Glutamatergic neuron (in vitro differentiated cells): Measurements from ENCODE around the gene TIGD3. TPM values are rescaled to one million over a fixed set of nuclear protein-coding genes. Genes with fewer than 3 reads are reported as not detected.
A peak's percentile ranks its signal among the peaks of the same experiment; 100 is the strongest.
"Not testable (repeated sequence)": the region's sequence is repeated elsewhere in the genome, so short reads cannot be mapped to it uniquely, and the experiment has no call there.

ENCODE experiments used
- DNase-seq: peaks from one replicate; pipeline ENCODE4 v3.0.0; 2022
- H3K27ac Mint-ChIP-seq: one replicate; pipeline ENCODE4 v1.8.0; 2020; ENCODE audit warnings: mild to moderate bottlenecking, mixed read lengths, inconsistent platforms; ENCODE audit not compliant: unreplicated experiment
- H3K27me3 Mint-ChIP-seq: one replicate; pipeline ENCODE4 v1.8.0; 2020; ENCODE audit warnings: mild to moderate bottlenecking, moderate library complexity, mixed read lengths, inconsistent platforms; ENCODE audit not compliant: unreplicated experiment
- H3K36me3 Mint-ChIP-seq: one replicate; pipeline ENCODE4 v1.8.0; 2020; ENCODE audit warnings: mild to moderate bottlenecking, mixed read lengths, inconsistent platforms; ENCODE audit not compliant: unreplicated experiment
- H3K4me1 Mint-ChIP-seq: one replicate; pipeline ENCODE4 v1.8.0; 2020; ENCODE audit warnings: mild to moderate bottlenecking, low read depth, mixed read lengths, inconsistent platforms; ENCODE audit not compliant: unreplicated experiment
- H3K4me3 Mint-ChIP-seq: one replicate; pipeline ENCODE4 v1.8.0; 2020; ENCODE audit warnings: mild to moderate bottlenecking, mixed read lengths, inconsistent platforms; ENCODE audit not compliant: unreplicated experiment
- H3K9me3 Mint-ChIP-seq: one replicate; pipeline ENCODE4 v1.8.0; 2020; ENCODE audit warnings: mild to moderate bottlenecking, moderate library complexity, mixed read lengths, inconsistent platforms; ENCODE audit not compliant: unreplicated experiment
- total RNA-seq: library from RNA; stranded (reverse); fragmentation: NEBNext Ultra II Directional; extraction: Animal tissue kit (Norgen Biotek cat#: 25700); gene quantifications from one replicate; pipeline ENCODE4 v1.2.1, GENCODE V29; 2021; ENCODE audit not compliant: unreplicated experiment
- TF ChIP-seq, protein P1 (sequence below): fragments of 200-600 bp; sonication (generic); IDR thresholded peaks from one replicate; pipeline ENCODE4 v1.5.0; 2021; ENCODE audit not compliant: partially characterized antibody, unreplicated experiment

TIGD3 gene
- total RNA-seq, 1 donor from 2014 or later, result 3.8 TPM

GRCh38 chr11:65327021-65327420 is 27.5 kb upstream of the TIGD3 start:
- no peak overlapping the region for H3K4me3 Mint-ChIP-seq
- TF ChIP-seq, protein P1, sequence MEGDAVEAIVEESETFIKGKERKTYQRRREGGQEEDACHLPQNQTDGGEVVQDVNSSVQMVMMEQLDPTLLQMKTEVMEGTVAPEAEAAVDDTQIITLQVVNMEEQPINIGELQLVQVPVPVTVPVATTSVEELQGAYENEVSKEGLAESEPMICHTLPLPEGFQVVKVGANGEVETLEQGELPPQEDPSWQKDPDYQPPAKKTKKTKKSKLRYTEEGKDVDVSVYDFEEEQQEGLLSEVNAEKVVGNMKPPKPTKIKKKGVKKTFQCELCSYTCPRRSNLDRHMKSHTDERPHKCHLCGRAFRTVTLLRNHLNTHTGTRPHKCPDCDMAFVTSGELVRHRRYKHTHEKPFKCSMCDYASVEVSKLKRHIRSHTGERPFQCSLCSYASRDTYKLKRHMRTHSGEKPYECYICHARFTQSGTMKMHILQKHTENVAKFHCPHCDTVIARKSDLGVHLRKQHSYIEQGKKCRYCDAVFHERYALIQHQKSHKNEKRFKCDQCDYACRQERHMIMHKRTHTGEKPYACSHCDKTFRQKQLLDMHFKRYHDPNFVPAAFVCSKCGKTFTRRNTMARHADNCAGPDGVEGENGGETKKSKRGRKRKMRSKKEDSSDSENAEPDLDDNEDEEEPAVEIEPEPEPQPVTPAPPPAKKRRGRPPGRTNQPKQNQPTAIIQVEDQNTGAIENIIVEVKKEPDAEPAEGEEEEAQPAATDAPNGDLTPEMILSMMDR, result no peak
- no peak overlapping the region for H3K27ac Mint-ChIP-seq
- peaks cover 6% of the 10 kb centered on the region for H3K27me3 Mint-ChIP-seq
- H3K36me3 Mint-ChIP-seq, result no peaks in the 10 kb centered on the region
- peaks cover 3% of the 10 kb centered on the region for H3K4me1 Mint-ChIP-seq
- no peak for DNase-seq
- peaks cover 8% of the 10 kb centered on the region for H3K9me3 Mint-ChIP-seq

DNA sequence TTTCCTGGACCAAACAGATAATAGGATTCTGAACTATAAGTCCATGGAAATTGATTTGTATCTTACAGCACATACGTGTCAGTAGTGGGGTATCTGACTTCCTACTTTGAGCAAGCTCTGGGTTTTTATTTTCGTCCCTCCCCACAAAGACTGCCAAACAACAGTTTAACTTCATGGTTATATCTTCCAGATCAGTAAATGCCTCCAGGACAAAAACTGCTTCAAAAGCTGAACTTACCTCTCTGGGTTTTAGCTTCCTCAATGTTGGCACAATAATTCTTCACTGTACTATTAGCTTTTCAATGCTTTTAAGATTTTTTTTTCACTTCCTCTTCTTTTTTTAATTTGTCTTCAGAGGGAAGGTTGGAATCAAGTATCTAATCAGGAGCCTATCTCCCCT is 25.1 kb upstream of the TIGD3 start:
- TF ChIP-seq, protein P1, result no peak
- Mint-ChIP-seq H3K4me1 (peaks cover 3% of the 10 kb centered on the region), H3K36me3 (no peaks in the 10 kb centered on the region), H3K27ac (no peak overlapping the region), H3K27me3 (peaks cover 4% of the 10 kb centered on the region), H3K9me3 (no peaks in the 10 kb centered on the region), H3K4me3 (no peak overlapping the region)
- no peak for DNase-seq

GRCh38 chr11:65329944-65330403 is 24.6 kb upstream of the TIGD3 start:
- no peaks in the 10 kb centered on the region for H3K36me3 Mint-ChIP-seq
- TF ChIP-seq, protein P1, result peak; percentile 96
- H3K4me1 Mint-ChIP-seq, result peaks cover 3% of the 10 kb centered on the region
- DNase-seq, result peak; percentile 84
- H3K27me3 Mint-ChIP-seq, result peaks cover 5% of the 10 kb centered on the region
- H3K4me3 Mint-ChIP-seq, result no peak overlapping the region
- H3K9me3 Mint-ChIP-seq, result peaks cover 5% of the 10 kb centered on the region
- H3K27ac Mint-ChIP-seq, result no peak overlapping the region

DNA sequence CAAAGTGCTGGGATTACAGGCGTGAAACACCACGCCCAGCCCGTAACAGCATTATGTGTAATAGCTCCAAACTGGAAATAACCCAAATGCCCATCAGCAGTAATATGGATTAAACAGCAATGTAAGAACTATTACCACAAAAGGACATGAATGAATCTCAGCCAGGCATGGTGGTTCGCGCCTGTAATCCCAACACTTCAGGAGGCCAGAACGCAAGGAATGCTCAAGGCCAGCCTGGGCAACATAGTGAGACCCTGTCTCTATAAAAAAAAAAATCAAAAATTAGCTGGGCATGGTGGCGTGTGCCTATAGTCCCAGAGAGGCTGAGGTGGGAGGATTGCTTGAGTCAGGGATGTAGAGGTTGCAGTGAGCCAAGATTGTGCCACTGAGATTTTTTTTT is 24.0 kb upstream of the TIGD3 start:
- no peak for DNase-seq
- Mint-ChIP-seq H3K27me3 (peaks cover 8% of the 10 kb centered on the region), H3K9me3 (peaks cover 8% of the 10 kb centered on the region), H3K4me3 (no peak overlapping the region), H3K4me1 (peaks cover 9% of the 10 kb centered on the region), H3K27ac (no peak overlapping the region), H3K36me3 (no peaks in the 10 kb centered on the region)
- TF ChIP-seq, protein P1, result no peak

DNA sequence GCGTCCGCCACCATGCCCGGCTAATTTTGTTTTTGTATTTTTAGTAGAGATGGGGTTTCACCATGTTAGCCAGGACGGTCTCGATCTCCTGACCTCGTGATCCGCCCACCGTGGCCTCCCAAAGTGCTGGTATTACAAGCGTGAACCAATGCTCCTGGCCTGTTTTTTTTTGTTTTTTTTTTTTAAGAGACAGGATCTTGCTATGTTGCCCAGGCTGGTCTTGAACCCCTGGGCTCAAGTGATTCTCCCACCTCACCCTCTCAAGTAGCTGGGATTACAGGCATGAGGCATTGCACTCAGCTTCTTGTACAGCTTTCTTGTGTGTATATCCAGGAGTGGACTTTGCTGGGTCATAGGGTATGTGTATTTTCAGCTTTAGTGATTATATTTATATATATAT is 22.0 kb upstream of the TIGD3 start:
- not testable (repeated sequence) for H3K27me3 Mint-ChIP-seq, DNase-seq, H3K4me3 Mint-ChIP-seq, H3K27ac Mint-ChIP-seq, H3K36me3 Mint-ChIP-seq, H3K9me3 Mint-ChIP-seq
- peaks cover 11% of the 10 kb centered on the region for H3K4me1 Mint-ChIP-seq
